Subcutaneous adipose tissue (tissue), 4 donors: ENCODE results near the gene VSIG10. TPM values are rescaled to one million over a fixed set of nuclear protein-coding genes. Genes with fewer than 3 reads are reported as not detected.

Experiments used
- total RNA-seq, 4 donors: library from RNA; depleted of rRNA; stranded (reverse); fragments of >200 nt; gene quantifications; one replicate each; pipeline ENCODE4 v1.1.0, GENCODE V29; 2016
- TF ChIP-seq, protein P1 (sequence below): fragments of 450-650 bp; IDR thresholded peaks from one replicate; pipeline ENCODE4 v1.5.1; 2016; ENCODE audit warnings: low read depth, mild to moderate bottlenecking, control low read depth, antibody characterized with exemption, moderate library complexity

Gene VSIG10
- total RNA-seq, 4 donors from 2014 or later: 21.8 to 58.0 (median 29.5) TPM

DNA sequence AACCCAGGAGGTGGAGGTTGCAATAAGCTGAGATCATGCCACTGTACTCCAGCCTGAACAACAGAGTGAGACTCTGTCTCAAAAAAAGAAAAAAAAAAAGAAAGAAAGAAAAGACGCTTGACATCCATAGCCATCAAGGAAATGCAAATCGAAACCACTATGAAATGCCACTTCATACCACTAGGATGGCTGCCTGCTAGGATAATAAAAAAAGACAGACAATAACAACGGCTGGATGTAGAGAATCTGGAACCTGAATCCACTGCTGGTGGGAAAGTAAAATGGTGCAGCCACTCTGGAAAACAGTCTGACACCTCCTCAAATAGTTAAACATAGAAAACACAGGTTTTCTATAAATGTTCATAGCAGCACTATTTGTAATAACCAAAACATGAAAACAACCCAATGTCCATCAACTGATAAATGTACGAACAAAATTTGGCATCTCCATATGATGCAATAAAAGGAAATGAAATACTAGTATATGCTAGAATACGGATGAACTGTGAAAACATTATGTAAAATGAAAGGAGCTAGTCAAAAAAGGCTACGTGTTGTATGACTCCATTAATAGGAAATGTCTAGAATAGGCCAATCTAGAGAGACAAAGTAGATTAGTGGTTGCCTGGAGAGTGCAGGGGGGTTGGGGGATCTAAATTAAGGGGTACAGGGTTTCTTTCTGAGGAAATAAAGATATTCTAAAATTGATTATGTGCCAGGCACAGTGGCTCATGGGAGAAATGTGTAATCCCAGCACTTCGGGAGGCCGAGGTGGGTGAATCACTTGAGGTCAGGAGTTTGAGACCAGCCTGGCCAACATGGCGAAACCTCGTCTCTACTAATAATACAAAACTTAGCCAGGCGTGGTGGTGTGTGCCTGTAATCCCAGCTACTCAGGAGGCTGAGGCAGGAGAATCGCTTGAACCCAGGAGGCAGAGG is 52.6 kb downstream of the VSIG10 start:
- TF ChIP-seq, protein P1, sequence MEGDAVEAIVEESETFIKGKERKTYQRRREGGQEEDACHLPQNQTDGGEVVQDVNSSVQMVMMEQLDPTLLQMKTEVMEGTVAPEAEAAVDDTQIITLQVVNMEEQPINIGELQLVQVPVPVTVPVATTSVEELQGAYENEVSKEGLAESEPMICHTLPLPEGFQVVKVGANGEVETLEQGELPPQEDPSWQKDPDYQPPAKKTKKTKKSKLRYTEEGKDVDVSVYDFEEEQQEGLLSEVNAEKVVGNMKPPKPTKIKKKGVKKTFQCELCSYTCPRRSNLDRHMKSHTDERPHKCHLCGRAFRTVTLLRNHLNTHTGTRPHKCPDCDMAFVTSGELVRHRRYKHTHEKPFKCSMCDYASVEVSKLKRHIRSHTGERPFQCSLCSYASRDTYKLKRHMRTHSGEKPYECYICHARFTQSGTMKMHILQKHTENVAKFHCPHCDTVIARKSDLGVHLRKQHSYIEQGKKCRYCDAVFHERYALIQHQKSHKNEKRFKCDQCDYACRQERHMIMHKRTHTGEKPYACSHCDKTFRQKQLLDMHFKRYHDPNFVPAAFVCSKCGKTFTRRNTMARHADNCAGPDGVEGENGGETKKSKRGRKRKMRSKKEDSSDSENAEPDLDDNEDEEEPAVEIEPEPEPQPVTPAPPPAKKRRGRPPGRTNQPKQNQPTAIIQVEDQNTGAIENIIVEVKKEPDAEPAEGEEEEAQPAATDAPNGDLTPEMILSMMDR: no peak

DNA sequence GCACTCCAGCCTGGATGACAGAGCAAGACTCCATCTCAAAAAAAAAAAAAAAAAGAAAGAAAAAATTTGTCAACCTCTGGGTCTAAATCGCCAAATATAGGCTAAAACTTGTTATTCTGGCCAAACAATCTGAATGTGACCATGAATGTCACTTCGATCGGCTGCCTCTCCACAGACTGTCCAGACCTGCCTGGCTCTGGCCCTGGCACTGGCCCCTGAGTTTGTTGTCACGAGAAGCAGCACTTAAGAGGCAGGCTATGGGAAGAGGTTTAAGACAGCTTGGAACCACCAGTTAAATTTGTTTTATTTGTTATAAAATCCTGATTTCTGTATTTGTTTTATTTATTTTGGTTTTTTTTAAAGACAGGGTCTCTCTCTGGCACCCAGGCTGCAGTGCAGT is 57.4 kb downstream of the VSIG10 start:
- TF ChIP-seq, protein P1: no peak

DNA sequence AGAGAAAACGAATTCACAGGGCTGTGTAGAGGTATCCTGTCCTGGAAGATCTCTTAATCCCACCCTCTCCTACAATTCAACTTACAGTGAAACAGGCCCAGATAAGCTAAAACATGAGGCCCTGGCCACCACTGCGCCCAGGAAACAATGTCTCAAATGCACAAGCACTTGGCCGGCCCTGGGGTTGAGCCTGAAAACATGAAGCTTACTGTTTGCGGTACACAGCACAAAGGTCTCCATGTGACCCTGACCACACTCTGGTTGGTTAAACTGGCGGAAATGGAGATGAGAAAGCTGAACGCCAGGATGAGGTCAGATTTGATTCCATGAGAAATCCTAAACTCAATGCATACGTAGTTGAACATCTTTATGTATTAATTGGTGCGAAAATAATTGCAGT is 59.2 kb downstream of the VSIG10 start:
- TF ChIP-seq, protein P1: no peak

GRCh38 chr12:118044075-118044474 is 59.7 kb downstream of the VSIG10 start:
- TF ChIP-seq, protein P1: no peak

- TF ChIP-seq, protein P1: no peak
These were observed 61.7 kb downstream of the VSIG10 start for GRCh38 chr12:118042091-118042490.

GRCh38 chr12:118038137-118038536 is 65.7 kb downstream of the VSIG10 start:
- TF ChIP-seq, protein P1: no peak

GRCh38 chr12:118036672-118037411 is 67.0 kb downstream of the VSIG10 start:
- TF ChIP-seq, protein P1: no peak
